ENCODE results near the gene SFN.
"Not testable (repeated sequence)": the region's sequence is repeated elsewhere in the genome, so short reads cannot be mapped to it uniquely, and the experiment has no call there.

Gene SFN

GRCh38 chr1:26862781-26863684, at the start of gene SFN:
TSS of gene SFN (plus strand) at chr1:26863149. CDS start at chr1:26863213, 64 bp downstream.
- peak; percentile 68 for DNase-seq

- DNase-seq: no peak
Measured at GRCh38 chr1:26814377-26814776, 48.6 kb upstream of the SFN start.

- DNase-seq: no peak
Measured at GRCh38 chr1:26814893-26815292, 48.1 kb upstream of the SFN start.

GRCh38 chr1:26820784-26821269, 42.1 kb upstream of the SFN start:
- no peak for DNase-seq

GRCh38 chr1:26822737-26823395, 40.1 kb upstream of the SFN start:
- no peak for DNase-seq

- no peak for DNase-seq
Measured at GRCh38 chr1:26824731-26825130, 38.2 kb upstream of the SFN start.

- DNase-seq: peak; percentile 52
Measured at GRCh38 chr1:26826261-26827105, 36.5 kb upstream of the SFN start, which contains the start of gene ZDHHC18. TSS of gene ZDHHC18 (plus strand) at chr1:26826688. CDS start at chr1:26826805, 117 bp downstream.

- DNase-seq: no peak
Measured at GRCh38 chr1:26827106-26827604, 35.8 kb upstream of the SFN start.

- no peak for DNase-seq
Measured at GRCh38 chr1:26827663-26828062, 35.3 kb upstream of the SFN start.

GRCh38 chr1:26828411-26828991, 34.4 kb upstream of the SFN start:
- no peak for DNase-seq

- no peak for DNase-seq
Measured at GRCh38 chr1:26829184-26829911, 33.6 kb upstream of the SFN start.

GRCh38 chr1:26831059-26831458, 31.9 kb upstream of the SFN start:
- DNase-seq: no peak

GRCh38 chr1:26831546-26832248, 31.3 kb upstream of the SFN start:
- no peak for DNase-seq

- DNase-seq: no peak
Measured at GRCh38 chr1:26832249-26832960, 30.5 kb upstream of the SFN start.

- peak; percentile 85 for DNase-seq
Measured at GRCh38 chr1:26833432-26834405, 29.2 kb upstream of the SFN start.

- not testable (repeated sequence) for DNase-seq
Measured at GRCh38 chr1:26837665-26838064, 25.3 kb upstream of the SFN start.

- peak; percentile 44 for DNase-seq
Measured at GRCh38 chr1:26838474-26839338, 24.2 kb upstream of the SFN start.

GRCh38 chr1:26839339-26839722, 23.6 kb upstream of the SFN start:
- no peak for DNase-seq

Data from stimulated activated CD4-positive, alpha-beta T cell treated with anti-CD3 and anti-CD28 coated beads, Interleukin-1b, Interleukin-23, amount 100 ng/mL, for 48 hours (primary cell).